Loucy (cell line): ENCODE results near the gene NPM1.

Source experiments
- H2AFZ ChIP-seq: fragments of 200-600 bp; sonication (generic); 2 replicates; pipeline ENCODE4 v1.6.0; 2016; ENCODE audit warnings: antibody characterized with exemption, mild to moderate bottlenecking, low read length, moderate library complexity
- H3F3A ChIP-seq: fragments of 200-600 bp; 2 replicates; pipeline ENCODE4 v1.6.0; 2016; ENCODE audit warnings: antibody characterized with exemption, low read depth, mild to moderate bottlenecking
- H3K27me3 ChIP-seq: fragments of 200-600 bp; sonication (generic); 2 replicates; pipeline ENCODE4 v1.6.1; 2014; ENCODE audit warnings: low read length, mild to moderate bottlenecking; ENCODE audit not compliant: insufficient read depth, poor library complexity, severe bottlenecking
- H3K36me3 ChIP-seq: fragments of 200-600 bp; sonication (generic); 2 replicates; pipeline ENCODE4 v1.6.1; 2016; ENCODE audit warnings: low read length; ENCODE audit not compliant: insufficient read depth
- H3K4me1 ChIP-seq: fragments of 200-600 bp; sonication (generic); 2 replicates; pipeline ENCODE4 v1.5.1; 2014; ENCODE audit warnings: low read length, mild to moderate bottlenecking; ENCODE audit not compliant: insufficient read depth, poor library complexity, severe bottlenecking
- H3K4me2 ChIP-seq: fragments of 200-600 bp; sonication (generic); 2 replicates; pipeline ENCODE4 v1.6.0; 2014; ENCODE audit warnings: antibody characterized with exemption, low read length, low read depth, mild to moderate bottlenecking; ENCODE audit not compliant: poor library complexity, severe bottlenecking
- H3K4me3 ChIP-seq: fragments of 200-600 bp; sonication (generic); 2 replicates; pipeline ENCODE4 v1.5.1; 2014; ENCODE audit warnings: low read length, mild to moderate bottlenecking, mixed read lengths; ENCODE audit not compliant: poor library complexity, severe bottlenecking
- H3K79me2 ChIP-seq: fragments of 200-600 bp; sonication (generic); 2 replicates; pipeline ENCODE4 v1.6.1; 2014; ENCODE audit warnings: low read length; ENCODE audit not compliant: insufficient read depth
- H3K9ac ChIP-seq: fragments of 200-600 bp; sonication (generic); 2 replicates; pipeline ENCODE4 v1.6.0; 2014; ENCODE audit warnings: mild to moderate bottlenecking, low read depth, low read length, moderate library complexity; ENCODE audit not compliant: poor library complexity, severe bottlenecking
- H3K9me2 ChIP-seq: fragments of 200-600 bp; sonication (generic); replicated peaks from 2 replicates; pipeline ENCODE4 v1.6.1; 2016; ENCODE audit warnings: low read depth, low read length, mixed read lengths
- H3K9me3 ChIP-seq: fragments of 200-600 bp; sonication (generic); 2 replicates; pipeline ENCODE4 v1.6.1; 2014; ENCODE audit warnings: mild to moderate bottlenecking, antibody characterized with exemption, low read length, low read depth; ENCODE audit not compliant: insufficient read depth
- H4K20me1 ChIP-seq: fragments of 200-600 bp; sonication (generic); 2 replicates; pipeline ENCODE4 v1.6.0; 2014; ENCODE audit warnings: antibody characterized with exemption, low read length, mild to moderate bottlenecking; ENCODE audit not compliant: insufficient read depth, poor library complexity, severe bottlenecking
- CTCF ChIP-seq: fragments of 200-600 bp; sonication (generic); conservative IDR thresholded peaks from 2 replicates; pipeline ENCODE4 v1.5.1; 2014; ENCODE audit warnings: mild to moderate bottlenecking, antibody characterized with exemption, low read length
- EZH2phosphoT487 ChIP-seq: fragments of 200-600 bp; IDR thresholded peaks from 2 replicates; pipeline ENCODE4 v1.6.1; 2018; ENCODE audit warnings: antibody characterized with exemption, mild to moderate bottlenecking, moderate library complexity, borderline replicate concordance

The NPM1 gene

GRCh38 chr5:171428809-171429542 is 41.3 kb downstream of the NPM1 start:
- Histone ChIP-seq H3K36me3 (no peaks in the 10 kb centered on the region), H3K9ac (no peak overlapping the region), H3K4me1 (no peaks in the 10 kb centered on the region), H3K4me3 (no peak overlapping the region), H4K20me1 (no peaks in the 10 kb centered on the region), H3K9me3 (no peaks in the 10 kb centered on the region), H3K79me2 (no peaks in the 10 kb centered on the region), H3K27me3 (no peaks in the 10 kb centered on the region), H3K4me2 (no peak overlapping the region), H2AFZ (no peak overlapping the region), H3F3A (no peaks in the 10 kb centered on the region), H3K9me2 (no peaks in the 10 kb centered on the region)
- TF ChIP-seq EZH2phosphoT487 = no peak
- no peak for TF ChIP-seq CTCF

GRCh38 chr5:171429543-171429910 is 41.9 kb downstream of the NPM1 start:
- no peaks in the 10 kb centered on the region for H3K27me3 ChIP-seq

GRCh38 chr5:171431251-171431777 is 43.7 kb downstream of the NPM1 start:
- no peak for TF ChIP-seq EZH2phosphoT487
- TF ChIP-seq CTCF = no peak
- H3K9ac ChIP-seq = no peak overlapping the region
- H3K9me3 ChIP-seq = no peaks in the 10 kb centered on the region
- H3K27me3 ChIP-seq = no peaks in the 10 kb centered on the region
- no peaks in the 10 kb centered on the region for H3K4me1 ChIP-seq
- H3F3A ChIP-seq = no peaks in the 10 kb centered on the region
- H3K9me2 ChIP-seq = no peaks in the 10 kb centered on the region
- H3K4me2 ChIP-seq = no peak overlapping the region
- H3K36me3 ChIP-seq = no peaks in the 10 kb centered on the region
- H2AFZ ChIP-seq = no peak overlapping the region
- H4K20me1 ChIP-seq = no peaks in the 10 kb centered on the region
- H3K4me3 ChIP-seq = no peak overlapping the region
- no peaks in the 10 kb centered on the region for H3K79me2 ChIP-seq

More at GRCh38 chr5:171429543-171429910, 41.9 kb downstream of the NPM1 start:
- H3K4me2 ChIP-seq = no peak overlapping the region
- H2AFZ ChIP-seq = no peak overlapping the region
- H3K4me1 ChIP-seq = no peaks in the 10 kb centered on the region
- no peaks in the 10 kb centered on the region for H3K36me3 ChIP-seq
- H3K9me2 ChIP-seq = no peaks in the 10 kb centered on the region
- H3K9me3 ChIP-seq = no peaks in the 10 kb centered on the region
- no peaks in the 10 kb centered on the region for H3K79me2 ChIP-seq
- H3K9ac ChIP-seq = no peak overlapping the region
- H3K4me3 ChIP-seq = no peak overlapping the region
- H3F3A ChIP-seq = no peaks in the 10 kb centered on the region
- TF ChIP-seq CTCF (no peak), EZH2phosphoT487 (no peak)
- no peaks in the 10 kb centered on the region for H4K20me1 ChIP-seq
